OCI-LY3 (cell line): Measurements from ENCODE around the gene KRTAP21-1.

Source experiments
- H2AFZ ChIP-seq: fragments of 200-600, 300-600 bp; shearing (Covaris generic); 2 replicates; pipeline ENCODE4 v1.6.0; 2014; ENCODE audit warnings: antibody characterized with exemption, low read depth, low read length
- H3K27ac ChIP-seq: fragments of 200-600, 300-600 bp; sonication (generic); 2 replicates; pipeline ENCODE4 v1.5.1; 2014; ENCODE audit warnings: mild to moderate bottlenecking, low read length, moderate library complexity, mixed read lengths
- H3K27me3 ChIP-seq: fragments of 200-600, 300-600 bp; sonication (generic); 2 replicates; pipeline ENCODE4 v1.6.1; 2014; ENCODE audit warnings: low read depth, low read length, mixed read lengths
- H3K36me3 ChIP-seq: fragments of 200-600, 300-600 bp; sonication (generic); replicated peaks from 2 replicates; pipeline ENCODE3; 2014; ENCODE audit warnings: low read depth, low read length, mixed read lengths
- H3K4me1 ChIP-seq: fragments of 300-600, 200-600 bp; sonication (generic); 2 replicates; pipeline ENCODE4 v1.6.1; 2014; ENCODE audit warnings: low read length, mixed read lengths
- H3K4me2 ChIP-seq: fragments of 200-600, 300-600 bp; sonication (generic); 2 replicates; pipeline ENCODE4 v1.6.1; 2014; ENCODE audit warnings: low read length, mixed read lengths
- H3K4me3 ChIP-seq: fragments of 300-600, 200-600 bp; sonication (generic); 2 replicates; pipeline ENCODE4 v1.5.1; 2014; ENCODE audit warnings: antibody characterized with exemption, mild to moderate bottlenecking, low read length, moderate library complexity
- H3K79me2 ChIP-seq: fragments of 300-600, 200-600 bp; shearing (Covaris generic); 2 replicates; pipeline ENCODE4 v1.6.1; 2014; ENCODE audit warnings: mild to moderate bottlenecking, low read length, mixed read lengths
- H3K9ac ChIP-seq: fragments of 300-600, 200-600 bp; shearing (Covaris generic); 2 replicates; pipeline ENCODE4 v1.6.0; 2014; ENCODE audit warnings: mild to moderate bottlenecking, low read length, moderate library complexity
- H3K9me3 ChIP-seq: fragments of 200-600, 300-600 bp; shearing (Covaris generic); 2 replicates; pipeline ENCODE4 v1.6.1; 2014; ENCODE audit warnings: low read length, mixed read lengths; ENCODE audit not compliant: insufficient read depth
- H4K20me1 ChIP-seq: fragments of 200-600, 300-600 bp; sonication (generic); 2 replicates; pipeline ENCODE4 v1.6.1; 2016; ENCODE audit warnings: low read length, mixed read lengths; ENCODE audit not compliant: insufficient read depth
- EZH2phosphoT487 ChIP-seq: fragments of 200-600 bp; shearing (Covaris generic); IDR thresholded peaks from 2 replicates; pipeline ENCODE4 v1.6.1; 2018; ENCODE audit warnings: antibody characterized with exemption, mixed run types, low read depth
- TF ChIP-seq, protein P1 (sequence below): fragments of 200-600, 300-600 bp; sonication (generic); IDR thresholded peaks from 2 replicates; pipeline ENCODE4 v1.5.1; 2014; ENCODE audit warnings: antibody characterized with exemption, low read length, low read depth

KRTAP21-1 gene

DNA sequence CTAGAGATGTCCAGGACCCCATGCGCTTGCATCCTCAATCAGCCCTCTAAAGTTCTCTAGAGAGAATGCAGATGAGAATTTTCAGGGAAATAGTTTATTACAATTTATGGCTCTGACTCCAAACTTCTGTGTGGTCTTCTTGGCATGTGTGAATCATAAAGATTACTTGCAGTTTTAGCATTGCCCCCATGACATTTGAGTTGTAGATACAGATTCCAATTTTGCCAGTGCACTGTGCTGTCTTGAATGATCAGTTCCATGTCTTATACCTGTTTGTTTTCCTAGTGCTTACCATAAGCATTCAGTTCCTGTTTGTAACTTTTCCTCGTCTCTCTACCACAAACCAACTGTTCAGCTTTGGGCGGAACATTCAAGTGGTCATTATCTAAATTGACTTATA, 41.5 kb downstream of the KRTAP21-1 start:
- Histone ChIP-seq H3K36me3 (peaks cover 13% of the 10 kb centered on the region), H3K4me3 (no peak overlapping the region), H3K27me3 (no peaks in the 10 kb centered on the region), H2AFZ (no peak overlapping the region), H3K4me2 (no peak overlapping the region), H4K20me1 (no peaks in the 10 kb centered on the region), H3K27ac (no peak overlapping the region), H3K9ac (no peak overlapping the region), H3K79me2 (no peaks in the 10 kb centered on the region), H3K4me1 (peaks cover 14% of the 10 kb centered on the region), H3K9me3 (0 out of 2 replicates have a peak, but pooled peaks cover 5% of the 10 kb centered on the region)
- TF ChIP-seq, protein P1, sequence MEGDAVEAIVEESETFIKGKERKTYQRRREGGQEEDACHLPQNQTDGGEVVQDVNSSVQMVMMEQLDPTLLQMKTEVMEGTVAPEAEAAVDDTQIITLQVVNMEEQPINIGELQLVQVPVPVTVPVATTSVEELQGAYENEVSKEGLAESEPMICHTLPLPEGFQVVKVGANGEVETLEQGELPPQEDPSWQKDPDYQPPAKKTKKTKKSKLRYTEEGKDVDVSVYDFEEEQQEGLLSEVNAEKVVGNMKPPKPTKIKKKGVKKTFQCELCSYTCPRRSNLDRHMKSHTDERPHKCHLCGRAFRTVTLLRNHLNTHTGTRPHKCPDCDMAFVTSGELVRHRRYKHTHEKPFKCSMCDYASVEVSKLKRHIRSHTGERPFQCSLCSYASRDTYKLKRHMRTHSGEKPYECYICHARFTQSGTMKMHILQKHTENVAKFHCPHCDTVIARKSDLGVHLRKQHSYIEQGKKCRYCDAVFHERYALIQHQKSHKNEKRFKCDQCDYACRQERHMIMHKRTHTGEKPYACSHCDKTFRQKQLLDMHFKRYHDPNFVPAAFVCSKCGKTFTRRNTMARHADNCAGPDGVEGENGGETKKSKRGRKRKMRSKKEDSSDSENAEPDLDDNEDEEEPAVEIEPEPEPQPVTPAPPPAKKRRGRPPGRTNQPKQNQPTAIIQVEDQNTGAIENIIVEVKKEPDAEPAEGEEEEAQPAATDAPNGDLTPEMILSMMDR, result no peak
- no peak for TF ChIP-seq EZH2phosphoT487

DNA sequence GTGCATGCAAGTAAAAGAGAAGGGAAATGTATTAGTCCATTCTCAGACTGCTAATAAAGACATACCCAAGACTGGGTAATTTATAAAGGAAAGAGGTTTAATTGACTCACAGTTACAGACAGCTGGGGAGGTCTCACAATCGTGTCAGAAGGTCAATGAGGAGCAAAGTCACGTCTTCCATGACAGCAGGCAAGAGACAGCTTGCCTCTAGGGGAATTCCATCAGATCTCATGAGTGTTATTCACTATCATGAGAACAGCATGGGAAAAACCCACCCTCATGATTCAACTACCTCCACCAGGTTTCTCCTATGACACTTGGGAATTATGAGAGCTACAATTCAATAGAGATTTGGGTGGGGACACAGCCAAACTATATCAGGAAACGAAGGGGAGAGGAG, 44.7 kb downstream of the KRTAP21-1 start:
- H3K27me3 ChIP-seq, result no peaks in the 10 kb centered on the region
- H3K79me2 ChIP-seq, result no peaks in the 10 kb centered on the region
- H3K4me3 ChIP-seq, result no peak overlapping the region
- no peaks in the 10 kb centered on the region for H4K20me1 ChIP-seq
- H3K9ac ChIP-seq, result no peak overlapping the region
- no peak overlapping the region for H2AFZ ChIP-seq
- 0 out of 2 replicates have a peak, but pooled peaks cover 5% of the 10 kb centered on the region for H3K9me3 ChIP-seq
- peaks cover 13% of the 10 kb centered on the region for H3K36me3 ChIP-seq
- H3K4me1 ChIP-seq, result peaks cover 4% of the 10 kb centered on the region; the same call in 1 of the 2 replicates
- TF ChIP-seq EZH2phosphoT487, result no peak
- TF ChIP-seq, protein P1, result no peak
- H3K4me2 ChIP-seq, result no peak overlapping the region
- peak overlapping the region; percentile 30; the same call in 1 of the 2 replicates for H3K27ac ChIP-seq

DNA sequence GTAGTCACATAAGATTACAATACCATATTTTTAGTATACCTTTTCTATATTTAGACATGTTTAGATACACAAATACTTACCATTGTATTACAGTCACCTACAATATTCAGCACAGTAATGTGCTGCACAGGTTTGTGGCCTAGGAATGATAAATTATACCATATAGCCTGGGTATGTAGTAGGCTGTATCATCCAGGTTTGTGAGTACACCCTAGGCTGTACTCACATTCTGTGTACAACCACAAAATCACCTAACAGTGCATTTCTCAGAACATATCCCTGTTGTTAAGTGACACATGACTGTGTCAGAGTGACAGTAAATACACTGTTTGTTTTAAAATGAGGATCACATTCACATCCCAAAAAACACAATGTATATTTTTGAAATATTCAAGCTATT, 47.8 kb downstream of the KRTAP21-1 start:
- no peak overlapping the region for H3K4me3 ChIP-seq
- H3K79me2 ChIP-seq, result no peaks in the 10 kb centered on the region
- H3K36me3 ChIP-seq, result peaks cover 13% of the 10 kb centered on the region
- H3K27ac ChIP-seq, result no peak overlapping the region
- TF ChIP-seq, protein P1, result no peak
- TF ChIP-seq EZH2phosphoT487, result no peak
- H3K9ac ChIP-seq, result no peak overlapping the region
- H2AFZ ChIP-seq, result no peak overlapping the region
- H3K4me2 ChIP-seq, result no peak overlapping the region
- H4K20me1 ChIP-seq, result no peaks in the 10 kb centered on the region
- 0 out of 2 replicates have a peak, but pooled peaks cover 5% of the 10 kb centered on the region for H3K9me3 ChIP-seq
- peaks cover 4% of the 10 kb centered on the region; the same call in 1 of the 2 replicates for H3K4me1 ChIP-seq
- no peaks in the 10 kb centered on the region for H3K27me3 ChIP-seq
